ENCODE measurements around the gene MYOM3. TPM values are rescaled to one million over a fixed set of nuclear protein-coding genes. Genes with fewer than 3 reads are reported as not detected.
"Not testable (repeated sequence)": the region's sequence is repeated elsewhere in the genome, so short reads cannot be mapped to it uniquely, and the experiment has no call there.

Gene MYOM3
- polyA plus RNA-seq, 4 donors = 21.5 to 27.1 (median 22.8) TPM

DNA sequence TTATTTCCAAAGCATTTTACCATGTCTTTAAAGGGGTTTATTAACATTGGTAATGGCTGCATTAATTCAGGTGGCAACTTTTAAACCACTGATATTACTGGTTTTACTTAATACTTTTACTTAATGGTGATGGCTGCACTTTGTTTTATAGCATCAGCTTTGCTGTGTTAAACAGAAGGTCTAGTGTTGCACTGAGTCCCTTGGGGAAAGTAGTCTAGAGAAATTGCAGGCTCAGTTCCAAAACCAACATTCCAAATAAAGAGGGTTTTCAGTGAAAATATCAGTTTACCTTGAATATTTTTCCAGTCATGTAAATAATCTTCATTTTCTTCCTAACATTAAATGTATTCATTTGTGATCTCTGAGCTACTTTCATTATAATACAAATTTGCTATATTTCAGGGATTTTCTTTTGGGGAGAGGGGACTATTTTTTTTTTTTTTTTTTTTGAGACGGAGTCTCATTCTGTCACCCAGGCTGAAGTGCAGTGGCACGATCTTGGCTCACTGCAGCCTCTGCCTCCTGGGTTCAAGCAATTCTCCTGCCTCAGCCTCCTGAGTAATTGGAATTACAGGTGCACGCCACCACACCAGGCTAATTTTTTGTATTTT lies 103.3 kb downstream of the MYOM3 start:
- DNase-seq (ENCODE audit: low read depth in 4 of 4, low spot score in 3 of 4) = not testable (repeated sequence)

DNA sequence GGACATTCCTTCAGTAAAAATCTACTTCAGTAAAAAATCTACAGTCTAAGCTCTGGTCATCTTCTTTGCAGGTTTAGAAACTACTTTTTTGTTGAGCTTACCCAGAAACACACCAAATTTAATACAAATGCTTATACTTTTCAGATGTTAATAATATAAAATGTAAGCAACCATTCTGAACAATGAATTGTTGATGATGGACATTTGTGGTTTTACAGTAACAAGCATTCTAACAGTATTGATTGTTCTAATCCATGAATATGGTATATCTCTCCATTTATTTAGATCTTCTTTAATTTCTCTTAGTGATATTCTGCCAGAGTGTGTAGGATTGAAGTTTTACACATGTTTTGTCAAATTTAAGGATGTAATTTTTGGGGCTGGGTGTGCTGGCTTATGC lies 104.9 kb downstream of the MYOM3 start:
- no peak for DNase-seq (ENCODE audit: low read depth in 4 of 4, low spot score in 3 of 4)

Other genes with a start within 250 kb of the MYOM3 start
- 10 to 100 TPM; 43.8 to 55.2 (median 48.5) TPM for gene FUCA1, start 243.8 kb downstream of the MYOM3 start, polyA plus RNA-seq (ENCODE audit: insufficient read length in 4 of 4)
- under 1 TPM; 0.06 to 0.08 (median 0.06) TPM for gene CNR2, start 198.8 kb downstream of the MYOM3 start, polyA plus RNA-seq (ENCODE audit: insufficient read length in 4 of 4)
- 100 to 1,000 TPM; 199 to 236 (median 217) TPM for gene PNRC2, start 152.3 kb downstream of the MYOM3 start, polyA plus RNA-seq (ENCODE audit: insufficient read length in 4 of 4)
- 100 to 1,000 TPM; 190 to 234 (median 213) TPM for gene SRSF10, start 131.8 kb downstream of the MYOM3 start, polyA plus RNA-seq (ENCODE audit: insufficient read length in 4 of 4)
- gene IL22RA1, start 31.0 kb upstream of the MYOM3 start, polyA plus RNA-seq (ENCODE audit: insufficient read length in 4 of 4) = 1 to 10 TPM; 2.9 to 4.8 (median 3.4) TPM
- gene IFNLR1, start 75.2 kb upstream of the MYOM3 start, polyA plus RNA-seq (ENCODE audit: insufficient read length in 4 of 4) = 1 to 10 TPM; 3.9 to 7.0 (median 5.1) TPM
- 10 to 100 TPM in 1 of 4 donors, 1 to 10 TPM in 3; 2.1 to 12.1 (median 4.9) TPM for gene GRHL3, start 207.2 kb upstream of the MYOM3 start, polyA plus RNA-seq (ENCODE audit: insufficient read length in 4 of 4)

Data from right renal pelvis (tissue), 4 donors.